Activated CD4-positive, alpha-beta T cell treated with anti-CD3 and anti-CD28 coated beads, Interleukin-2, amount 50 U/mL, for 1 hour (primary cell): Measurements from ENCODE around the gene FAM209B.
A peak's percentile ranks its signal among the peaks of the same experiment; 100 is the strongest.
"Not testable (repeated sequence)": the region's sequence is repeated elsewhere in the genome, so short reads cannot be mapped to it uniquely, and the experiment has no call there.

ENCODE experiments used
- DNase-seq: peaks from one replicate; pipeline ENCODE4 v3.0.0-alpha.2; 2020

Gene FAM209B

GRCh38 chr20:56532946-56533345 is at the start of gene FAM209B:
Gene FAM209B, plus strand, starts transcription at chr20:56533246. Its CDS starts 96 bp downstream, at chr20:56533342.
- DNase-seq, result not testable (repeated sequence)

- no peak for DNase-seq
Observed at GRCh38 chr20:56483970-56484369, 49.1 kb upstream of the FAM209B start.

GRCh38 chr20:56487216-56487615 is 45.8 kb upstream of the FAM209B start:
- DNase-seq, result no peak

- DNase-seq, result no peak
Observed at GRCh38 chr20:56488566-56488965, 44.5 kb upstream of the FAM209B start.

- DNase-seq, result no peak
Observed at GRCh38 chr20:56501116-56501515, 31.9 kb upstream of the FAM209B start.

- DNase-seq, result no peak
Observed at GRCh38 chr20:56503916-56504315, 29.1 kb upstream of the FAM209B start.

- peak; percentile 12 for DNase-seq
Observed at GRCh38 chr20:56504373-56505005, 28.6 kb upstream of the FAM209B start.

GRCh38 chr20:56506103-56506502 is 26.9 kb upstream of the FAM209B start:
- no peak for DNase-seq

- DNase-seq, result no peak
Observed at GRCh38 chr20:56511926-56512325, 21.1 kb upstream of the FAM209B start.

GRCh38 chr20:56513161-56514150 is 19.6 kb upstream of the FAM209B start:
- no peak for DNase-seq

GRCh38 chr20:56516631-56517030 is 16.4 kb upstream of the FAM209B start:
- DNase-seq, result no peak

GRCh38 chr20:56517211-56517610 is 15.8 kb upstream of the FAM209B start:
- no peak for DNase-seq

- no peak for DNase-seq
Observed at GRCh38 chr20:56517641-56518040, 15.4 kb upstream of the FAM209B start.

- DNase-seq, result no peak
Observed at GRCh38 chr20:56518126-56518525, 14.9 kb upstream of the FAM209B start.

GRCh38 chr20:56518721-56519398 is 14.2 kb upstream of the FAM209B start:
- DNase-seq, result no peak

GRCh38 chr20:56519551-56519950 is 13.5 kb upstream of the FAM209B start:
- DNase-seq, result no peak

GRCh38 chr20:56520180-56520579 is 12.9 kb upstream of the FAM209B start:
- no peak for DNase-seq

GRCh38 chr20:56520746-56521354 is 12.2 kb upstream of the FAM209B start:
- not testable (repeated sequence) for DNase-seq

GRCh38 chr20:56522311-56522710 is 10.7 kb upstream of the FAM209B start:
- no peak for DNase-seq

- not testable (repeated sequence) for DNase-seq
Observed at GRCh38 chr20:56524444-56524843, 8.6 kb upstream of the FAM209B start, which contains the start of gene FAM209A. Gene FAM209A, plus strand, starts transcription at chr20:56524744. Its CDS starts 65 bp downstream, at chr20:56524809.

GRCh38 chr20:56527521-56527920 is 5.5 kb upstream of the FAM209B start:
- no peak for DNase-seq

- DNase-seq, result no peak
Observed at GRCh38 chr20:56537997-56538396, 5.0 kb downstream of the FAM209B start.

GRCh38 chr20:56540415-56540814 is 7.4 kb downstream of the FAM209B start:
- DNase-seq, result no peak
